Activated CD8-positive, alpha-beta T cell treated with anti-CD3 and anti-CD28 coated beads, Interleukin-2, amount 10 ng/mL, durations not matched to agents 7 days and 5 days (primary cell): ENCODE results near the gene PDIA4. TPM values are rescaled to one million over a fixed set of nuclear protein-coding genes. Genes with fewer than 3 reads are reported as not detected.
"Not testable (repeated sequence)": the region's sequence is repeated elsewhere in the genome, so short reads cannot be mapped to it uniquely, and the experiment has no call there.

Experiments
- ATAC-seq: fragments of 150-1000 bp; cut with Tn5 transposase; one replicate; pipeline ENCODE4 v1.10.0; 2021; ENCODE audit warnings: moderate library complexity
- CTCF ChIA-PET: fragments of 350-600 bp; sonication (Branson Sonifier 250); formaldehyde crosslinking; loops from one replicate; lab custom pipeline; 2021; ENCODE audit warnings: antibody characterized with exemption; lab: Charles Lee
- POLR2A ChIA-PET: fragments of 350-600 bp; sonication (Branson Sonifier 250); formaldehyde crosslinking; loops from one replicate; lab custom pipeline; 2021; ENCODE audit warnings: antibody characterized with exemption; lab: Charles Lee
- DNase-seq: peaks from one replicate; pipeline ENCODE4 v3.0.0-alpha.2; 2020
- H3K27ac Mint-ChIP-seq: one replicate; pipeline ENCODE4 v1.8.0; 2021; ENCODE audit warnings: mild to moderate bottlenecking, mixed read lengths
- H3K27me3 Mint-ChIP-seq: one replicate; pipeline ENCODE4 v1.8.0; 2021; ENCODE audit warnings: low read depth, mixed read lengths
- H3K36me3 Mint-ChIP-seq: one replicate; pipeline ENCODE4 v1.8.0; 2021; ENCODE audit warnings: low read depth, mixed read lengths
- H3K4me1 Mint-ChIP-seq: one replicate; pipeline ENCODE4 v1.8.0; 2021; ENCODE audit warnings: low read depth, mixed read lengths
- H3K4me3 Mint-ChIP-seq: one replicate; pipeline ENCODE4 v1.8.0; 2021; ENCODE audit warnings: mild to moderate bottlenecking, mixed read lengths
- H3K9me3 Mint-ChIP-seq: one replicate; pipeline ENCODE4 v1.8.0; 2022; ENCODE audit warnings: mixed read lengths; ENCODE audit not compliant: insufficient read depth
- total RNA-seq, 2 experiments: library from RNA; stranded (reverse); gene quantifications; one replicate each; pipeline ENCODE4 v1.2.3, GENCODE V29; 2021

Gene PDIA4
- total RNA-seq, 2 experiments from 2014 or later = 90.6 to 92.2 TPM

DNA sequence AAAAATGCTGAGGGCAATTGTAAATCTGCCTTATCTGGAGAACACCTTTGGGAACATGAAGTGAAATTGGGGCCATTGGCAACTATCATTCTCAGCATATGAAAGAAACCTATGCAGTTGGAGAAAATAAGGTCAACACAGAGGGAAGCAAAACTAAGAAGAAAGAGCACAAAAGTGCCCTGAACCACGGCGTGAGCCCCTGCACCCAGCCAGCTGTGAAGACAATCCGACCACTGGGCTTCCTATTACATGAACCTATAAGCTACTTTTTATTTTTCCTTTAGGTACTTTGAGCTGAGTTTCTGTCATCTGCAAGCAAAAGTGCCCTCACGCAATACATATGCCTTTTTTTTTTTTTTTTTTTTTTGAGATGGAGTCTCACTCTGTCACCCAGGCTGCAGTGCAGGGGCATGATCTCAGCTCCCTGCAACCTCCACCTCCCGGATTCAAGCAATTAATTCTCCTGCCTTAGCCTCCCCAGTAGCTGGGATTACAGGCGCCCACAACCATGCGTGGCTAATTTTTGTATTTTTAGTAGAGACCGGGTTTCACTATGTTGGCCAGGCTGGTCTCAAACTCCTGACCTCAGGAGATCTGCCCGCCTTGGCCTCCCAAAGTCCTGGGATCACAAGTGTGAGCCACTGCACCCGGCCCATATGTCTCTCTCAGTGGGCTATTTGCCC, 34.1 kb upstream of the PDIA4 start:
- CTCF ChIA-PET = interaction anchor here (1.5 kb wide), 1 partner anchor 57 kb away, joined by 4 read pairs; no protein-coding TSS in a partner anchor
- H3K9me3 Mint-ChIP-seq, H3K36me3 Mint-ChIP-seq, DNase-seq, POLR2A ChIA-PET, H3K27me3 Mint-ChIP-seq, H3K4me1 Mint-ChIP-seq, H3K27ac Mint-ChIP-seq, H3K4me3 Mint-ChIP-seq, ATAC-seq: not testable (repeated sequence)

DNA sequence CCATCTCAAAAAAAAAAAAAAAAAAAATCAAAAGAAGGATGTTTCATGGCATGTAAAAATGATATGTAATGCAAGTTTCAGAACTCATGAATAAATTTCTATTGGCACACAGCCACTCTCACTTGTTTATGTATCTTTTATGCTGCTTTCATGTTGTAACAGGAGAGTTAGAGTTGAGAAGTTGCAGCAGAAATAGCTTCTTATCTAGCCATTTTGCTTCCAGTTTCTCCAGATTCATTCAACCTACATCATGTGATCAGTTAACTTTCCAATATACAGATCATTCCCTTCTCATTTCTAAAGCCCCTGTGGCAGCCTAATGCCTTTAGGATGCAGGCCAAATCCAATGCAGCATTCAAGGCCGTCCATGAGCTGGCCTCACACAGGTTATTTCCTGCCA, 31.9 kb upstream of the PDIA4 start:
- Mint-ChIP-seq H3K27me3 (no peaks in the 10 kb centered on the region), H3K4me3 (no peak overlapping the region), H3K27ac (no peak overlapping the region), H3K9me3 (no peaks in the 10 kb centered on the region), H3K4me1 (peaks cover 3% of the 10 kb centered on the region), H3K36me3 (no peaks in the 10 kb centered on the region)
- ChIA-PET CTCF (no interaction called here), POLR2A (no interaction called here)
- DNase-seq = no peak
- ATAC-seq = no peak

DNA sequence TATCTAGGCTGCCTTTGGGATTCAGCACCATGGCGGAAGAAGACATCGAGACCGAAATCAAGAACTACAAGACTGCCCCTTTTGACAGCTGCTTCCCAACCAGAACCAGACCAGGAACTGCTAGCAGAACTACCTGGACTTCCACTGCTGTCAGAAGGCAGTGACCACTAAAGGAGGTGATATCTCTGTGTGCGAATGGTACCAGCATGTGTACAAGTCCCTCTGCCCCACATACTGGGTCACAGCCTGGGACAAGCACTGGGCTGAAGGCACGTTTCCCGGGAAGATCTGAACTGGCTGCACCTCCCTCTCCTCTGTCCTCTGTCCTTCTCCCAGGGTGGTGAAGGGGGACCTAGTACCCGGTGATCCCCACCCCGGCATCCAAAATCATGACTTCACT, 25.6 kb upstream of the PDIA4 start:
- H3K27me3 Mint-ChIP-seq = peaks cover 5% of the 10 kb centered on the region
- H3K27ac Mint-ChIP-seq = no peak overlapping the region
- H3K36me3 Mint-ChIP-seq = no peaks in the 10 kb centered on the region
- POLR2A ChIA-PET = no interaction called here
- CTCF ChIA-PET = interaction anchor here (4.4 kb wide), 1 partner anchor 11 kb away, joined by 22 read pairs; no protein-coding TSS in a partner anchor
- no peak overlapping the region for H3K4me3 Mint-ChIP-seq
- peaks cover 5% of the 10 kb centered on the region for H3K4me1 Mint-ChIP-seq
- DNase-seq (no peak), ATAC-seq (no peak)
- H3K9me3 Mint-ChIP-seq = no peaks in the 10 kb centered on the region

DNA sequence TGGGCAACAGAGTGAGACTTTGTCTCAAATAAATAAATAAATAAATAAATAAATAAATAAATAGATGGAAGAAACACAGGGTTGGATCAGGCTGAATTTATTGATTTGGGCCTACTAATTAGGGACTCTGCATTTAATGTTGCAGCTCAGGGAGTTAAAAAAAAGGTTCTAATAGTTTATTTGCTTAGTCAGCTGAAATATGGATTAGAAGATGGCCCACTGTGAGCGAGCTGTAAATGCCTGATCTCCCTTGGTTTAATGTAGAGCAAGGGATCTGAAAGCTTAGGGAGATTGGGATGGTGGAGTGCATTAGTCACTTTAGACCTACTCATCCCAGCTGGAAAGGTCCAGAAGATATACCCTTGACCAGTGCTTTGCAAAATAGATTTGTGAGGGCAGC, 25.1 kb upstream of the PDIA4 start:
- POLR2A ChIA-PET = no interaction called here
- no peak overlapping the region for H3K4me3 Mint-ChIP-seq
- H3K4me1 Mint-ChIP-seq = peaks cover 5% of the 10 kb centered on the region
- ATAC-seq (no peak), DNase-seq (no peak)
- CTCF ChIA-PET = interaction anchor here (4.4 kb wide), 1 partner anchor 12 kb away, joined by 22 read pairs; no protein-coding TSS in a partner anchor
- H3K27me3 Mint-ChIP-seq = peaks cover 5% of the 10 kb centered on the region
- H3K36me3 Mint-ChIP-seq = no peaks in the 10 kb centered on the region
- H3K27ac Mint-ChIP-seq = no peak overlapping the region
- no peaks in the 10 kb centered on the region for H3K9me3 Mint-ChIP-seq

DNA sequence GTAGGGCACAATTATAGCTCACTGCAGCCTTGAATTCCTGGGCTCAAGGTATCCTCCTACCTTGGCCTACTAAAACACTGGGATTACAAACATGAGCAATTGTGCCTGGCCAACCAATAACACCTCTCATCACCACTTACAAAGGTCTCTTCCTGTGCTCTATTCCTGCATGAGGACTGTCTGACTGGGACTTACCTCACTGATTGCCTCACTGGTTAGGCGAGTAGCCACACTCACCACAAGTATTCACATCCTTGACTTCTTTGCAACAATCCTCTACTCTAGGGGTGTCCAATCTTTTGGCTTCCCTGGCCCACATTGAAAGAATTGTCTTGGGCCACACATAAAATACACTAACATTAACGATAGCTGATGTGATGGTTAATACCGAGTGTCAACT, 22.6 kb upstream of the PDIA4 start:
- no peak overlapping the region for H3K4me3 Mint-ChIP-seq
- H3K9me3 Mint-ChIP-seq = no peaks in the 10 kb centered on the region
- ChIA-PET CTCF (interaction anchor here (4.4 kb wide), 1 partner anchor 14 kb away, joined by 22 read pairs; no protein-coding TSS in a partner anchor), POLR2A (no interaction called here)
- DNase-seq (no peak), ATAC-seq (no peak)
- H3K27me3 Mint-ChIP-seq = peaks cover 8% of the 10 kb centered on the region
- no peak overlapping the region for H3K27ac Mint-ChIP-seq
- peaks cover 5% of the 10 kb centered on the region for H3K4me1 Mint-ChIP-seq
- H3K36me3 Mint-ChIP-seq = no peaks in the 10 kb centered on the region

DNA sequence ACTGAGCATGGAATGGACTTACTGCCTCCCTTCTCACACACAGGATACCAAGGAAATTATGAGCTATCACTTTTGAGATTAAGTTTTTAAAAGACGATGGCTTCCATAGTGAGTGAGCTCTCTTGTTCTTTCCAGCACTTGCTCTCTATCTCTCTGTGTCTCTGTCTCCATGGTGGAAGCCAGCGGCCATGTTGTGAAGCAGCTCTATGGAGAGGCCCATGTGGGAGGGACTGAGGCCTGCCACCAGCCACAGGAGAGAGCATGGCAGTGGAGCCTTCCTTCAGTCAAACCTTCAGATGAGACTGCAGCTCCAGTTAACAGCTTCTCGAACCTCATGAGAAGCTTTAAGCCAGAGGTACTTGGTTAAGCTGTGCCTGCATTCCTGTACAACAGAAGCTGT, 20.5 kb upstream of the PDIA4 start:
- Mint-ChIP-seq H3K9me3 (no peaks in the 10 kb centered on the region), H3K27ac (no peak overlapping the region)

DNA sequence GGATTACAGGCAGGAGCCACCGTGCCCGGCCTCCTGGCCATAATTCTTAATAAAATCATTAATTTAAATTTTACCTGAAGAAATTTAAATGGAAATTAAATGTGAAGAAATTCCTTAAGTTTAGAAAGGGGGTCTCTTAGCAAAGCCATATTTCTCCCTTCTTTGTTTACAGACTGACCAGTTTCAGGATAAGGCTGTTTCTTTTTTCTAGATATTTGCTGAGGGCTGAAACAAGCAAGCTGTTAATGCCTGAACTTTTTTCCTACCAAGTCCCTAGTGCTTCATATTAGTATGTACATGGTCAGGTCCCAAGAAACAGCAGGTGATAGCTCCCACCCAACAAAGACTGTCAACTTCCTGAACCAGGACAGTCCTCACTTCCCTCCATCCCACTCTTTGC, 18.1 kb upstream of the PDIA4 start:
- no peaks in the 10 kb centered on the region for H3K9me3 Mint-ChIP-seq
- H3K27me3 Mint-ChIP-seq = peaks cover 7% of the 10 kb centered on the region
- H3K4me1 Mint-ChIP-seq = peaks cover 5% of the 10 kb centered on the region
- H3K27ac Mint-ChIP-seq = no peak overlapping the region
- ChIA-PET CTCF (interaction anchor here (1.5 kb wide), 1 partner anchor 19 kb away, joined by 5 read pairs; no protein-coding TSS in a partner anchor), POLR2A (no interaction called here)
- no peak overlapping the region for H3K4me3 Mint-ChIP-seq
- ATAC-seq (no peak), DNase-seq (no peak)
- no peaks in the 10 kb centered on the region for H3K36me3 Mint-ChIP-seq

More for the DNA sequence above, 20.5 kb upstream of the PDIA4 start:
- ChIA-PET CTCF (interaction anchor here (1.7 kb wide), 1 partner anchor 17 kb away, joined by 15 read pairs; no protein-coding TSS in a partner anchor), POLR2A (no interaction called here)
- peaks cover 5% of the 10 kb centered on the region for H3K4me1 Mint-ChIP-seq
- H3K36me3 Mint-ChIP-seq = no peaks in the 10 kb centered on the region
- no peak for DNase-seq
- H3K27me3 Mint-ChIP-seq = peaks cover 8% of the 10 kb centered on the region
- no peak overlapping the region for H3K4me3 Mint-ChIP-seq
- no peak for ATAC-seq

DNA sequence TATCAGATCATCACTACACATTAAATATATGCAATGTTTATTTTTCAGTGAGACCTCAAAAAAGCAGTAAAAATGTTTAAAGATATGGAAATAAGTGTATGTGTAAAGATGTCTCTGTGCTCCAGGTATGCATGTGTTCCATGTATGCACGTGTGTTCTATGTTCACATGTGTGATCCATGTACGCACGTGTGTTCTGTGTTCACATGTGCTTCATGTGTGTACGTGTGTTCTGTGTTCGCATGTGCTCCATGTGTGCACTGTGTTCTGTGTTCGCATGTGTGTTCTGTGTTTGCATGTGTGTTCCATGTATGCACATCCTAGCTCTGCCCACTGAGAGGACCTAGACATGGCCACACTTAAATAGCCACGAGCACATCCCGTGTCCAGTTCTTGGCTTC, 15.6 kb upstream of the PDIA4 start:
- Mint-ChIP-seq H3K27ac (no peak overlapping the region), H3K36me3 (no peaks in the 10 kb centered on the region), H3K4me3 (no peak overlapping the region), H3K4me1 (no peaks in the 10 kb centered on the region), H3K9me3 (no peaks in the 10 kb centered on the region), H3K27me3 (peaks cover 6% of the 10 kb centered on the region)
- DNase-seq (no peak), ATAC-seq (no peak)
- POLR2A ChIA-PET = no interaction called here
- CTCF ChIA-PET = interaction anchor here (1.1 kb wide), 1 partner anchor 22 kb away, joined by 3 read pairs; no protein-coding TSS in a partner anchor

DNA sequence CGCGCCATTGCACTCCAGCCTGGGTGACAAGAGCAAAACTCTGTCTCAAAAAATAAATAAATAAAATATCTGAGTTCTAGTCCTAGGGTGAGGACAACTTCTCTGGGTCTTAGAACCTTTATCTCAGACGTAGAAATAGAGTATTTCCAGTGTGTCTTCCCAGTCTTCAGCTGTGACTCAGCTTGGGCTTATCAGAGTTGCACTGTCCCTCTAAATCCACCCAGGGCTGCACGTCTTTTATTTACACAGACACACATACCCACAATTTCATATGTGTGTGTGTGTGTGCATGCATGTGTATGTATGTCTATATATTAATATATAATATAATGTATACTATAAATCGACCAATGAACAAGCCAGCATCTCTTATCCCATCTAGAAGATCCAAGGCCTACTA, 13.0 kb upstream of the PDIA4 start:
- ChIA-PET POLR2A (no interaction called here), CTCF (interaction anchor here (2.1 kb wide), 1 partner anchor 25 kb away, joined by 7 read pairs; no protein-coding TSS in a partner anchor)
- peaks cover 16% of the 10 kb centered on the region for H3K9me3 Mint-ChIP-seq
- DNase-seq (no peak), ATAC-seq (no peak)
- no peak overlapping the region for H3K4me3 Mint-ChIP-seq
- peaks cover 14% of the 10 kb centered on the region for H3K4me1 Mint-ChIP-seq
- peaks cover 10% of the 10 kb centered on the region for H3K36me3 Mint-ChIP-seq
- no peak overlapping the region for H3K27ac Mint-ChIP-seq
- H3K27me3 Mint-ChIP-seq = peaks cover 4% of the 10 kb centered on the region

DNA sequence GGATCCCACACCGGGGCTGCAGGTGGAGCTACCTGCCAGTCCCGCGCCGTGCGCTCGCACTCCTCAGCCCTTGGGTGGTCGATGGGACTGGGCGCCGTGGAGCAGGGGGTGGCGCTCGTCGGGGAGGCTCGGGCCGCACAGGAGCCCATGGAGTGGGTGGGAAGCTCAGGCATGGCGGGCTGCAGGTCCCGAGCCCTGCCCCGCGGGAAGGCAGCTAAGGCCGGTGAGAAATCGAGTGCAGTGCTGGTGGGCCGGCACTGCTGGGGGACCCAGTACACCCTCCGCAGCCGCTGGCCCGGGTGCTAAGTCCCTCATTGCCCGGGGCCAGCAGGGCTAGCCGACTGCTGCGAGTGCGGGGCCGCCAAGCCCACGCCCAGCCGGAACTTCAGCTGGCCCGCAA, 10.3 kb upstream of the PDIA4 start:
- POLR2A ChIA-PET, H3K27ac Mint-ChIP-seq, H3K4me3 Mint-ChIP-seq, DNase-seq, H3K27me3 Mint-ChIP-seq, ATAC-seq: not testable (repeated sequence)
- Mint-ChIP-seq H3K9me3 (peaks cover 22% of the 10 kb centered on the region), H3K4me1 (peaks cover 14% of the 10 kb centered on the region), H3K36me3 (peaks cover 15% of the 10 kb centered on the region)
- CTCF ChIA-PET = interaction anchor here (0.9 kb wide), 1 partner anchor 27 kb away, joined by 3 read pairs; no protein-coding TSS in a partner anchor

DNA sequence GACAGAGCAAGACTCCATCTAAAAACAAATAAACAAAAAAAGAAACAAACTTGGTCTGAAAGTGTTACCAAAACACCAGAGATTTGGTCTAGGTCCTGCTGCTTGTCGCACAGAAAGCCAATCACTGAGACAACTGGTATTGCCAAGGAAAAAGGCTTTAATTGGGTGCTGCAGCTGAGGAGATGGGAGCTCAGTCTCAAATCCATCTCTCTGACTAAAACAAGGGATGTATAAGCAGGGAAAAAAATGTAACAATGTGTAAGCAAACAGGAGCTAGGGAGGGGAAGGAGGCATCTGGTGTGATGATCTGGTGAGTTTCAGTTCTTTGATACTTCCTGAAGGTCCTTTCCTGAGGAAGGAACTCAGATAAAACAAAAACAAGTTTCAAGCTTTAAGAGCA, 8.4 kb upstream of the PDIA4 start:
- POLR2A ChIA-PET = no interaction called here
- H3K27ac Mint-ChIP-seq = no peak overlapping the region
- CTCF ChIA-PET = interaction anchor here (1.0 to 1.1 kb wide), 2 partner anchors 29 to 31 kb away, joined by 3 read pairs; no protein-coding TSS in a partner anchor

DNA sequence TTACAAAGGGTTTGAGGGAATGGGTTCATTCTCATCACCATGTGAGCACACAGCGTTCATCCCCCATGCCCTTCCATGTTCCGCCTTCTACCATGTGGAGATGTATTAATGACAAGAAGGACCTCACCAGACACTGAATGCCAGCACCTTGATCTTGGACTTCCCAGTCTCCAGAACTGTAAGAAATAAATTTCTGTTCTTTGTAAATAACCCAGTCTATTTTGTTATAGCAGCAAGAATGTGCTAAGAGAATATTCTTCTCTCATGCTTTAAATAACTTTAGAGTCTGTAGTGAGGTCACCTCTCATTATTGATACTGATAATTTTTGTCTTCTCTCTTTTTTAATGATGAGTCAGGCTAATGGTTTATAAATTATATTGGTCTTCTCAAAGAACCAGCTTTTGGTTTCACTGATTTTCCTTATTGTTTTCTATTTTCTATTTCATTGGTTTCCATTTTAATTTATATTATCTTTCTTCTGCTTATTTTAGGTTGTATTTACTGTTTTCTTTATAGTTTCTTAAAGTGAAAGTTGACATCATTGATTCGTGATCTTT, 3.1 kb upstream of the PDIA4 start:
- peaks cover 7% of the 10 kb centered on the region for H3K36me3 Mint-ChIP-seq
- CTCF ChIA-PET = no interaction called here
- ATAC-seq = no peak
- POLR2A ChIA-PET = no interaction called here
- no peak for DNase-seq
- peaks cover 7% of the 10 kb centered on the region for H3K9me3 Mint-ChIP-seq
- peaks cover 24% of the 10 kb centered on the region for H3K4me1 Mint-ChIP-seq
- H3K27ac Mint-ChIP-seq = no peak overlapping the region
- H3K27me3 Mint-ChIP-seq = peaks cover 4% of the 10 kb centered on the region
- no peak overlapping the region for H3K4me3 Mint-ChIP-seq

More for the DNA sequence above, 8.4 kb upstream of the PDIA4 start:
- peaks cover 15% of the 10 kb centered on the region for H3K36me3 Mint-ChIP-seq
- H3K4me3 Mint-ChIP-seq = no peak overlapping the region
- H3K27me3 Mint-ChIP-seq = peaks cover 6% of the 10 kb centered on the region
- H3K4me1 Mint-ChIP-seq = peaks cover 14% of the 10 kb centered on the region
- DNase-seq (no peak), ATAC-seq (no peak)
- peaks cover 22% of the 10 kb centered on the region for H3K9me3 Mint-ChIP-seq
